HG03045 (cell line): Measurements from ENCODE around the gene TRIM17.

ENCODE experiments used
- ATAC-seq: cut with Tn5 transposase; IDR thresholded peaks from one replicate; pipeline ENCODE4 v1.9.1; 2021; ENCODE audit warnings: mild to moderate bottlenecking, moderate library complexity; ENCODE audit not compliant: unreplicated experiment

The TRIM17 gene

GRCh38 chr1:228416217-228416933 is at the start of gene TRIM17:
TRIM17 (minus strand) TSS chr1:228416861; CDS start chr1:228415072, 1,789 bp downstream.
- ATAC-seq: no peak

GRCh38 chr1:228465571-228466146 is 49.0 kb upstream of the TRIM17 start:
- no peak for ATAC-seq

GRCh38 chr1:228465141-228465540 is 48.5 kb upstream of the TRIM17 start:
- no peak for ATAC-seq

GRCh38 chr1:228464487-228464983 is 47.9 kb upstream of the TRIM17 start:
- peak; percentile 91 for ATAC-seq

GRCh38 chr1:228463559-228464455 is 47.1 kb upstream of the TRIM17 start:
- ATAC-seq: peak; percentile 41

GRCh38 chr1:228463009-228463558 is 46.4 kb upstream of the TRIM17 start:
- ATAC-seq: no peak

- no peak for ATAC-seq
Observed at GRCh38 chr1:228462560-228462959, 45.9 kb upstream of the TRIM17 start.

GRCh38 chr1:228460821-228461220 is 44.2 kb upstream of the TRIM17 start:
- no peak for ATAC-seq

GRCh38 chr1:228459091-228459993 is 42.7 kb upstream of the TRIM17 start:
- no peak for ATAC-seq

GRCh38 chr1:228457396-228458176 is 40.9 kb upstream of the TRIM17 start:
- ATAC-seq: peak; percentile 90

GRCh38 chr1:228457017-228457395 is 40.3 kb upstream of the TRIM17 start:
- peak; percentile 8 for ATAC-seq

GRCh38 chr1:228456252-228457016 is 39.8 kb upstream of the TRIM17 start:
- ATAC-seq: no peak

GRCh38 chr1:228455715-228456114 is 39.1 kb upstream of the TRIM17 start:
- no peak for ATAC-seq

GRCh38 chr1:228454238-228454637 is 37.6 kb upstream of the TRIM17 start:
- ATAC-seq: no peak

- no peak for ATAC-seq
Observed at GRCh38 chr1:228453614-228454013, 37.0 kb upstream of the TRIM17 start.

GRCh38 chr1:228453022-228453560 is 36.4 kb upstream of the TRIM17 start:
- ATAC-seq: no peak

GRCh38 chr1:228452194-228453021 is 35.7 kb upstream of the TRIM17 start:
- ATAC-seq: no peak
